Stimulated activated CD8-positive, alpha-beta memory T cell treated with anti-CD3 and anti-CD28 coated beads, Interleukin-2, amount 100 ng/mL, for 48 hours (primary cell): Measurements from ENCODE around the gene UCMA.

ENCODE experiments used
- DNase-seq, 2 donors: peaks; one replicate each; pipeline ENCODE4 v3.0.0-alpha.2; 2020; ENCODE audit warnings: low read depth in 2 of 2

Gene UCMA

DNA sequence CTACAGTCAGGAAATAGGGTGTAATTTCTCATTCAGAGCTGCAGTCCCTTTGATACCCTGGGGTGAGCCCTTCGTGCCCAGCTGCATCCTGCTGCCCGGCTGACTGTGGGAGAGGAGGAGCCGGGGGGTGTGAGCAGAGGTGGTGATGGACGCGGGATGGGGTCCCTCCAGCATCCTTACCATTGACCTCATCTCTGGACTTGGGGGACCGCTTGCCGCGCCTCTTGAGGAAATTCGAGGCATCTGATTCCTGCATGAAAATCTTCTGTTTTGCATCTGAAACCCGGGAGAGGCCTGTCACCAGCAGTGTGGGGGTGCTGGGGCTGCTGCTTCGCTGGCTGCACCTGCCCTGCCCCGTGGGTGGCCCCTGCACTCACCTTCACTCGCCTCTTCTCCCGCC lies 816 bp downstream of the UCMA start:
- no peak for DNase-seq

DNA sequence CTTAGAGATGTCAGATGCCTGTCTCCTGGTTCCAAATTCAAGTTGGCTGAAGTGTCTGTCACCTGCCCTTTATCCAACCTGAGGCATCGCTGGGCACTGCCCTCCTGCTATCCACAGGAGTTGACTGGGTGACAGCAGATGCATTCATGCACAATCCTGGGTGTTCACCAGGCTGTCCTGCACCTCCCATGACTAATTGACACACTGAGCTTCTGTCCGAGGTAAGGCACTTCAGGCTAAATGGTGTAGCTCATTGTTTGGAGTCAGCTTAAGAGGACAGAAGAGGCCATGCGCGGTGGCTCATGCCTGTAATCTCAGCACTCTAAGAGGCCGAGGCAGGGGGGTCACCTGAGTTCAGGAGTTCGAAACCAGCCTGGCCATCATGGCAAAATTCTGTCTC lies 2.4 kb downstream of the UCMA start:
- no peak for DNase-seq

DNA sequence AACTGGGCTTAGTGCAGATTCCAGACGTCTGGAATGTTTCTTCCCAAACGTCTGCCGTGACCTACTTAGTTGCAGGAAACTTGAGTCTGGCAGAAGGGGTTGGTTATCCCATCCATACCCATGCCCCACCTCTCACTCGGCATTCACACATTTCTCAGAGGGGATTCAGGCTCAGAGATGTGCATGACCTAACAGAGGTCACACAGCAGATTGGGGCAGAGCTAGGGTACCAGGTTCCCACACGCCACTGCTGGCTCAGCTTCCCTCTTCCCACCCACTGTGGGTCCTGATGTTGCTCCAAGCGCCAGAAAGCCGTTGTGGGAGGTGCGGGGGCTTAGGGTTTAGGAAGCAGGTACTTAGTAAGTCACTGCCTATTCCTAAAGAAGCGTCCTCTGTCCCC lies 3.0 kb downstream of the UCMA start:
- DNase-seq: no peak

DNA sequence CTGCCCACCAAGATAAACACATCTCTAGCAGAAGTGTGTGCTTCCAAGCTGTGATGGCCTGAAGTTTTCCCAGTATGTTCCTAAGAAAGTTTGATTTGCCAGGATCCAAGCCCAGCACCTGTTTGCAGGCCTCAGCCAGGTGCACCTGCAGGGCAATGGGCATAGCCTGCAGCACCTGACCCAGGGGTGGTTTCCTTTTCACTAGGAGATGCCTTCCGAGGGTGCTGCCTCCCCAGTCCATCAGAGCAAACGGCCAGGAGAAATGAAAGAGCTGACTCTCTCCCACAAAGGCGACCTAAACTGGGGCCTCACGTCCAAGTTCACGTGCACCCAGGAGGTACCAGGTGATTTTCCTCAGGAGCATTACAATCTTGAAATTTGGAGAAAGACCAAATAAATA lies 7.1 kb downstream of the UCMA start:
- DNase-seq: no peak

DNA sequence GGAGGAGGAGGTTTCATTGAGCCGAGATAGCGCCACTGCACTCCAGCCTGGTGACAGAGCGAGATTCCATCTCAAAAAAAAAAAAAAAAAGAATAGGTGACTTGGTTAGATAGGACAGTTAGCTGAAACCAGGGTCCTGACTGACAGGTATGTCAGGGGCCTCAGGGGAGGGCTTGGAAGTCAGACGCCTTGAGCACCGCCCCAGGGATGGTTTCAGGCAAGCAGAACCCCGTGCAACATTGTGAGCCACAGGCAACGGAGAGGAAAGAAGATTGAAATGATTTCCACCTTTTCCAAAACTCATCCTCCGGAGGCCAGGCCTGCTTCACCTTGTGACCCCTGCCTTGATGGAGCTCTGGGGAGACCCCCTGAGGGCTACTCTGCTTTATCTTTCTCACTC lies 8.6 kb downstream of the UCMA start:
- DNase-seq: no peak

DNA sequence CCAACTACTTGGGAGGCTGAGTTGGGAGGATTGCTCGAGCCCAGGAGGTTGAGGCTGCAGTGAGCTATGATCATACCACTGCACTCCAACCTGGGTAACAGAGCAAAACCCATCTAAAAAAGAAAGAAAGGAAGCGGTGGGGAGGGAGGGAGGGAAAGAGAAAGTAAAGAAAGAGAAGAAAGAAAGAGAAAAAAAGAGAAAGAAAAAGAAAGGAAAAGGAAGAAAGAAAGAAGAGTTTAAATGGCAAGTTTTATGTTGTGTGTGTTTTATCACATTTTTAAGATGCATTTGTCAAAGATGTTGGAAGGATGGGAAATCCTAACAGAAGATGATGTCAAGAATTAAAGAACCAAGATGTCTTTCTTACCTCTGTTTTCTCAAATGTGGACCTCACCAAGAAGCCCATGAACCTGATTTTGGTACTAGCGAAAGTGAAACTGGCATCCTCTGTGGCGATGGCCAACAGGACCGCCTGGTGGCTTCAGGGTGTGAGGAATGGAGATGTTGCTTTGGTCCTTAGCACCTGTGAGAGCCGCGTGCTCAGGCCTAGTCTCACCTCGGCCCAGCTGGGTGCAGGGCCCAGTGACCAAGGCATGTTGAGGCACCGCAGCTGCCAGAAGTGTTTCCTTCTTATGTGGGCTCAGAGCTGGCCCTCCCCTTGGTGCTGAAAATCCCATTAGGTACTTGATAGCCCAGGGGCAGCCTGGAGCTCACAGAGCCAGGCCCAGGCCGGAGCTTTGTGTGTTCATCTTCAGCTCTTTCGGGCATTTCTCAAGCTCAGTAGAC lies 9.8 kb downstream of the UCMA start:
- no peak for DNase-seq

DNA sequence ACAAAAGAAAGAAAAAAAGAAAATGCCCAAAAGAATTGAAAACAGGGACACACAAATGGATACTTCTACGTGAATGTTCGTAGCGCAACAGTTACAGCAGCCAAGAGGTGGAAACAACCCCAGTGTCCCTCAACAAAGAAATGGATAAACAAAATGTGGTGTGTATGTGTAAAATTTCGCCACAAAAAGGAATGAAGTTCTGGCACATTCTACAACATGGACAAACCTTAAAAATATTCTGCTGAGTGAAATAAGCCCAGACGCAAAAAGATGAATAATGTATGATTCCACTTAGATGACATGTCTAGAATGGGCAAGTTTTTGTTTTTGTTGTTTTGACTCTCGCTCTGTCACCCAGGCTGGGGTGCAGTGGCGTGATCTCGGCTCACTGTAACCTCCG lies 10.9 kb downstream of the UCMA start:
- no peak for DNase-seq

DNA sequence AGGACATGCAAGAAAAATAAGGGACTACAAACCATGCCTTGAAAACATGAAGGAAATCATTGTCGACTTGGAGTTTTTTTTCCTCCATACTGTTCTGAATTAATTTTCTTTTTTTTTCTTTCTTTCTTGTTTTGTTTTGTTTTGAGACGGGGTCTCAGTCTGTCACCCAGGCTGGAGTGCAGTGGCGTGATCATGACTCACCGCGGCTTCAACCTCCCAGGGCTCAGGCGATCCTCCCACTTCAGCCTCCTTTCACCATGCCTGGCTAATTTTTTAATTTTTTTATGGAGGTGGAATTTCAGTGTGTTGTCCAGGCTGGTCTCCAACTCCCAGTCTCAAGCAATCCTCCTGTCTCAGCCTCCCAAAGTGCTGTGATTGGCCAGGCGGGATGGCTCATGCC lies 11.6 kb downstream of the UCMA start:
- DNase-seq: no peak

DNA sequence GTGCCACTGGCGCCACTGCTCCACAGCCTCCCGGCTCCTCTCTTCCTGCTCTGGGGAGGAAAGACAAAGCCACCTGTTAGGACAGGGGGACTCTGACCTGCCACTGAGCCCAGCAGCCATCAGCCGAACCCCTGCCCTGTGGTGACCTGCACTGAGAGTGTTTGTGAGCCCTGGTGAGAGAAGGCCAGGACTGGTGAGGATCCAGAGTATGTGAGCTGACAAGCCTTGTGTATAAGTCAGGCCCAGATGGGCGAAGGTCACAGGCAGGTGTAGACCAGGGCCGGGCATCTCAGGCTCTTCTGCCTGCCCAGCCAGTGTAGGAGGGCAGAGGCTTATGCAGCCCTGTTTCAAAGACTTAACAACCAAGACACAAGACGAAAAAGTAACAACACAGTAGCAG lies 12.0 kb downstream of the UCMA start:
- no peak for DNase-seq

DNA sequence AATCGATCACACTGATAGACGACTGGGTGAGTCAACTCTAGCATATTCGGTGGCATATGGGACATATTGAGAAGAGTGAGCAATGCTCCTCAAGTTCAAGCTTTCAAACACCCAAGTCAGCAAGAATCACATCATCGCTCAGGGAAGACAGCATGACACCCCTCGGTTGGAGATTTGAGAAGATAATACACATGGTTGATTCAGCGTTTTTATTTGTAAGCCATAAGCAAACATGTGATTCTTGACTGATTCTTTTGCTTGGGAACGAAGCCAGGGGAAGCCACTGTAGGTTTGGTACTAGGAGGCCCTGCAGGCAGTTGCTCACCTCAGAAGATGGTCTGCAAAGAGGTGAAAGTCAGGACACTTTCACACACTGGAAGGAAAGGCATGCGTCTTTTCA lies 12.6 kb downstream of the UCMA start:
- no peak for DNase-seq

DNA sequence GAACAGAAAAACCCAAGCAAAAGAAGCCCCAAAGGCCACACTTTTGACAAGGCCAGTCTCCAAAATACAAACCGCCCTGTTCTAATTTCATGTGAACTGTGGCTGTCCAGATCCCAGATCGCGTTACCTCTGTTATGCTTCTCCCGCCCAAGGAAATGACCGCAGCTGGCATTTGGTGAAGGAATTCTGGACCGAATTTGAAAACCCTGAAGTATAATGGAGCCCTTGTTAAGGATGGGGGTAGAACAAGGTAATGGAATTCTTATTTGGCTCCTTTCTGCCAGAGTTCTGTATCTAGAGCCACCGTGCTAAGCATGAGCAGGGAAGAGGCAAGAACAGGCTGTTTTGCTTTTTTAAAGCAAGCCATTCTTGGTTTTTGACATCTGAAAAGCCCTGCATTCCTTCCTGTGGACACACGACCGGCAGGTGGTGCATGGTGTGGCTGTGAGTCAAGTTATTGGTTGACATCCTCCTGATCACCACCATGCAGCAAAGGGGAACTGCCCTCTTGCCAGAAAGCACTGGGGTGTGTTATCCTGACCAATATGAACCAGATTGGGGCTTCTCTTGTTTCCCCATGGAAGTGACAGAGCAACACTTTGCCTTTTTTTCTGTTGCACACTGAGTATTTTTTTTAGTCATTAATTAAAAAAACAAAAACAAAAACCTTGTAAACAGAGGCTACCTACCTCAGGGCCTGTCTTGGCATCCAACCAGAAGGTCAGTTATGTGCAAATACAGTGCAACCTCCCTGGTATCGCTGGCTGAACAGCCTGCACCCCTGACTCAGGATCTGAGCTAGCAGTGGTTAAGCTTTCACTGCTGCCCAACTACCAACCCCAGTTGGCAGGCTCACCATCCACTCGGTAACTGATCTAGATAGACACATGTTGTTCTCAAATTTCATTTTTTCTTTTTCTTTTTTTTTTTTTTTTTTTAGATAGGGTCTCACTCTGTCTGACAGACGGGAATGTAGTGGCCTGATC lies 14.2 kb downstream of the UCMA start:
- no peak for DNase-seq

DNA sequence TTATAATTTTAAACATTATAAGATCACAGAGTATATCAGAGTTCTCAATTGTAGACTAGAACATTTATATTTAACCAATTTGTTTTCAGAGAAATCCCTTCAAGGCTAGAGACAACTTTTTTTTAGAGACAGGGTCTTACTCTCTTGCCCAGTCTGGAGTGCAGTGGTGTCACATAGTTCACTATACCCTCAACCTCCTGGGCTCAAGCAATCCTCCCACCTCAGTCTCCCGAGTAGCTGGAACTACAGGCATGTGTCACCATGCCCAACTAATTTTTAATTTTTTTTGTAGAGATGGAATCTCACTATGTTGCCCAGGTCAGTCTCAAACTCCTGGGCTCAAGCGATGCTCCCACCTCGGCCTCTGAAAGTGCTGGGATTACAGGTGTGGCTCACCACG lies 15.3 kb downstream of the UCMA start:
- DNase-seq: no peak

DNA sequence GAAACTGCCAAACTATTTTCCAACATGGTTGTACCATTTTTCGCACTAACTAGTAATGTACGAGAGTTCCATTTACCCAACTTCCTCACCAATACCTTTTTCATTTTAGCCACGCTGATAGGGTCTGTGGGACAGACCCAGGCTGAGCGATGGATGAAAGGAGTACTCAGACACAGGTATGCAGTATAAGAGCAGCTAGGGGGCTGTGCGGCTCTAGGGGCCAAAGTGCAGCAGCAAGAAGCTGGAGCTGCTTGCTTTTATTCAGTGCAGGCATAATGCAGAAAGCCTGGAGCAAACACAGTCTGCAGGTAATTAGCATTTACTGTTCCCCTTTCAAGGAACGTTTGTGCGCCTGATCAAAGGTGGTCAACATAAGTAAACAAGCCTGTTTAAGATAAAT lies 21.0 kb downstream of the UCMA start:
- no peak for DNase-seq

DNA sequence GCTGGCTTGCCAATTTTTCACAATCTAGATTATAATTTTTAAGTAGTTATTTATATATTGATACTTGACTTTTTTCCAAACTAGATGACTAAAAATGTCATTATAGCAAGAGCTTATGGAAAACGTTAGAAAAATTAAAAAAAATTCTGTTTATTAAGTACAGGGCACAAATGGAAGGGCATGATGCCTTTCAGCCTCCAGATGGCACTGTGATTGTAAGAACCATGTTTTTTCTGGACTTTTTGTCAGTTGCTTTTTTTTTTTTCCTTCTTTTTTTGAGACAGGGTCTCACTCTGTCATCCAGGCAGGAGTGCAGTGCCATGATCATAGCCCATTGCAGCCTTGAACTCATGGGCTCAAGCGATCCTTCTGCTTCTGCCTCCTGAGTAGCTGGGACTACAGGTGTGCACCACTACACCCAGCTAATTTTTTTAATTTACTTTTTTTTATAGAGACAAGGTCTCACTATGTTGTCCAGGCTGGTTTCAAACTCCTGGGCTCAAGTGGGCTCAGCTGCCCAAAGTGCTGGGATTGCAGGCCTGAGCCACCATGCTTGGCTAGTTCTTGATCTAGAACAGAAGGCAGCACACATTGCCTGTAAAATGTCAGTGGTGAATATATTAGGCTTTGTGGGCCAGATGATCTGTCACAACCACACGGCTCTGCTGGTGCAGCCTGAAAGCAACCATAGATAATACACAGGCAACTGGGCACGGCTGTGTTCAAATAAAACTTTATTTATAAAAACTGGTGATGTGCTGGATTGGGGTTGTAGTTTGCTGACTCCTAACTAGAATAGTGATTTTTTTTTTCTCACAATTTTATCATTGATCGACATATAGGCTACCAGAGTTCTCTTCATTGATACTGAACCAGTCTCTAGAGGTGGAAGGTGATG lies 27.4 kb downstream of the UCMA start:
- no peak for DNase-seq

DNA sequence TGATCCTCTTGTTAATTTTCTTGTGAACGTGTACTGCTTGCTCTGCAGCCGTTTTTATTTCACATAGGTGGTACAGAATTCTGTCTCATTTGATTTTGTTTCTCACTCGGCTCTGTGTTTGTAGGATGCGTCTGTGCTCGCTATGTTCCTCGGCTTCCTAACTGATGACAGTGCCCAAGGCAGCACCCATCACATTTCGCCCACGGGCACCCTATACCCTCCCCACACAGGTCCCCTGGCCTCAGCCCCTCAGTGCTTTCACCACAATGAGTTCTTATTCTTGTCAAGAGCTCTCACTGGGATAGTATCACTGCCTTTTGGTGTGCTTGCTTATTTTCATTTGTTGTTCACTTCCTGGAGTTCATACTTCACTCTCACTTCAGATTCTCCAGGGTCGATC lies 28.1 kb downstream of the UCMA start:
- no peak for DNase-seq

DNA sequence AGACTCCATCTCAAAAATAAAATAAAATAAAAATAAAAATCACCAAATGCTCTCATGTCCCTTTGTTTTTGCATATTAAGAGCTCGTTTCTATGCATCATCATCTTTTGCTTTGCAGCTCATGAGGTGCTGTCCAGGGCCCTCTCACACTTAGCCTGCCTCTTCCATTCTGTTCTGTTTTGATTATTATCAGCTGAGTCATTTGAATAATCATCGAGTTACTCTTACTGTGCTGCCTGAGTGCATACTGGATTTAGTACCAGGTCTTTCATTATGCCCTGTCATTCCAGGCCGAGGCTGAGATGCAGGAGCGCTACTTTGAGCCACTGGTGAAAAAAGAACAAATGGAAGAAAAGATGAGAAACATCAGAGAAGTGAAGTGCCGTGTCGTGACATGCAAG lies 33.0 kb downstream of the UCMA start:
- DNase-seq: no peak

DNA sequence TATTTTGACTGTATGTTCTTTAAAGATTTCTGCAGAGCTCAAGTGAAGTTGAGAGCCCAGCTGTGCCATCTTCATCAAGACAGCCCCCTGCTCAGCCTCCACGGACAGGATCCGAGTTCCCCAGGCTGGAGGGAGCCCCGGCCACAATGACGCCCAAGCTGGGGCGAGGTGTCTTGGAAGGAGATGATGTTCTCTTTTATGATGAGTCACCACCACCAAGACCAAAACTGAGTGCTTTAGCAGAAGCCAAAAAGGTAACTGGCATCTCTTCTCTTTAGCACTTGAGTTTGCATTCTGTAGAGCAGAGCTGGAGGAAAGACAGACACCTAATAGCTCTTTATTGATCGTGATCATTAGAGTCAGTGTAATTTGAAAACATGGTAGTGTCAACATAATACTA lies 39.2 kb downstream of the UCMA start:
- DNase-seq: no peak

DNA sequence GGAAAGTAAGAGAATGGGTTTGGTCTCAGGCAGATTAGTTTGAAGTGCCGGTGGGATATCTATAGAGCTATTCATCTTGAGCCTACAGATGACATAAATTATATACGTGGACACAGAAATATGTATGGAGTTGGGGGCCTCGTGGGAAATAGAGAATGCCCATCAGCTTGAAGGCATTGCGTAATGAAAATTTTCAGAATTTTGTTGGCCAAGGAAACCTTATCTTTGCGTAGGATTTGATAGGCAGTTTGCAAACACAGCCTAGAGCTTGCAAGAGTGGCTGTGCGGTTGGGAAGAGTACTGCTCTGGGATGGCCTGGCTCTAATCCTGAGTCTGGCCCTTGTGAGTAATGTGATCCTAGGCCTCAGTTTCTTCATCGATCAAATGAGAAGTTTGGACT lies 40.5 kb downstream of the UCMA start:
- no peak for DNase-seq

DNA sequence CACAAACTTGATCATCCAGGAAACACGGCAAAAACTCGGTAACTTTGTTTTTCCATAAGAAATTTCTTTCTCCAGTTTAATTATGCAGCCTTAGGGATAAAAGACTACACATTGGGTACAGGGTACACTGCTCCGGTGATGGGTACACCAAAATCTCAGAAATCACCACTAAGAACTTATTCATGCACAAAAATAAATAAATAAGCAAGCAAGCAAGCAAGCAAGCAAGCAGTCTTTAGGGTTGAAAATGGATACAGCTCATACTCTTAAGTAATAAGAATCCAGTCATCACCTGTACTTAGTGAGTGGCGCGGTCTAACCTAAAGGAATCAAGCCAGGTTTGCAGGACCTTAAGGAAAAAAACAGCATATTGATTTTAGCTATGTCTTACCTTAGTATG lies 42.8 kb downstream of the UCMA start:
- DNase-seq: no peak

DNA sequence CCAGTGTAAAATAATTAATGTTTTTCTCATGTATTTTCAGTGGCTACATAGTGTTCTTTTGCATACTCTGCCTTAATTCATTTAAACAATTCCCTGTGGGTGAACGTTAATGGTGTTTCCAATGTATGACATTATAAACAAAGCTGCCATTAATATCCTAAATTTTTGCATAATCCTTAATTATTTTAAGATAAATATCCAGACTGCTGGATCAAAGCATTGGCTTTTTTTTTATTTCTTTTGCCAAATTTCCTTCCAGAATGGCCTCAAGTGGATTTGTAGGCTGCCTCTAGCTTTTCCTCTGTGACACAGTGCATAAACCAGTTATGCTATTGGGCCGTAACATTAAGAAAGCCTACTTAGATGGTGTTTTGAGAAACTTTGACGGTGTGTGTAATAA lies 43.4 kb downstream of the UCMA start:
- no peak for DNase-seq

DNA sequence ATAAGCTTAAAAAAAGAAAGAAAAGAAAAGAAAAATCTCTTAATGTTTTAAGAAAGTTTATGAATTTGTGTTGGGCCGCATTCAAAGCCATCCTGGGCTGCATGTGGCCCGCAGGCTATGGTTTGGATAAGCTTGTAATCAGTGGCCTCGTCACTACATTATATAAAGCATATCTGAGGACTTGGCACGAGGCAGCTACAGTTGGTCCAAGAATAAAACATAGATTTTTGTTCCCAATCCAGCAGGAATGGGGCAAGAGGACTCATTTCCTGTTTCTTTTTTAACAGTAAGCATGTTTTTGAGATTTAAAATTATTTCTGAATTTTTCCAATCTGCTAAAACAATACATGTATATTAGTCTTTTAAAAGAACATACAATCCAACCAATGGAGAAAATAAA lies 44.2 kb downstream of the UCMA start:
- DNase-seq: no peak

DNA sequence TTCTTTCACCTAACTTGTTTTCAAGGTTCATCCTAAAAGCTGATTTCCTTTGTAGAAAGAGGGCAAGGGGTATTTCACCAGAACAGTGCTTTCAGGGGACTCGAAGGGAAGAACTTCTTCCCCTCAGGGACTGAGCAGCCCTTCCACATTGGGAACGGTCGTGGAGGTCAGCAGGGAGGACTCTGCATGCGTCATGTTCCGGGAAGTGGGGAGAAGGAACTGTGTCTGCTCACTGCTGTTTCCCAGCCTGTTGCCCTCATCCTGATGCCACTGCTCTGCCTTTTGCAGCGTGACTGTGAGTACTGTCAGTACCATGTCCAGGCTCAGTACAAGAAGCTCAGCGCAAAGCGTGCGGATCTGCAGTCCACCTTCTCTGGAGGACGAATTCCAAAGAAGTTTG lies 45.6 kb downstream of the UCMA start:
- no peak for DNase-seq
